HCT116 (cell line): ENCODE measurements around the gene GNL2. TPM values are rescaled to one million over a fixed set of nuclear protein-coding genes. Genes with fewer than 3 reads are reported as not detected.
"Not testable (repeated sequence)": the region's sequence is repeated elsewhere in the genome, so short reads cannot be mapped to it uniquely, and the experiment has no call there.

Experiments
- ATAC-seq: fragments of 200-7000 bp; cut with Tn5 transposase; 2 replicates; pipeline ENCODE4 v1.9.1; 2020; ENCODE audit warnings: mild to moderate bottlenecking, moderate library complexity
- BruUV-seq: library from RNA; stranded (reverse); fragments of 400-500 nt; replicated peaks from 2 replicates; lab custom pipeline; 2021; lab: Mats Ljungman, UMichigan
- CTCF ChIA-PET: fragments of 300-600 bp; sonication (Branson Sonifier 250); formaldehyde crosslinking; loops from one replicate; lab custom pipeline; 2021; ENCODE audit warnings: antibody characterized with exemption; lab: Charles Lee
- POLR2A ChIA-PET: fragments of 300-600, 350-600 bp; sonication (Branson Sonifier 250); formaldehyde crosslinking; loops from one replicate; lab custom pipeline; 2021; ENCODE audit warnings: antibody characterized with exemption; lab: Charles Lee
- RAD21 ChIA-PET, 2 experiments: fragments of 300-600 bp; sonication (Branson Sonifier 250); formaldehyde crosslinking; loops; one replicate each; lab custom pipeline; 2023; ENCODE audit warnings: low total read pairs in 2 of 2; ENCODE audit not compliant: uncharacterized antibody in 2 of 2, unreplicated experiment in 2 of 2, low non-redundant PET in 1 of 2; lab: Charles Lee
- DNase-seq: peaks from one replicate; pipeline ENCODE4 v3.0.0-alpha.2; 2010; ENCODE audit warnings: low read depth, low spot score
- H2AFZ ChIP-seq: fragments of 200-600 bp; shearing (Covaris generic), sonication (generic); 2 replicates; pipeline ENCODE4 v1.6.1; 2017; ENCODE audit warnings: low read depth, mixed run types, mixed read lengths, antibody characterized with exemption, low read length; ENCODE audit not compliant: poor library complexity, severe bottlenecking
- H3K27ac ChIP-seq: 2 replicates; pipeline ENCODE4 v1.5.1; 2012; ENCODE audit warnings: low read depth, low read length
- H3K27me3 ChIP-seq: fragments of 200-600 bp; sonication (generic); 2 replicates; pipeline ENCODE4 v1.6.1; 2016; ENCODE audit warnings: mixed run types, low read length, mixed read lengths; ENCODE audit not compliant: insufficient read depth
- H3K36me3 ChIP-seq, 2 experiments: fragments of 200-500 bp in 1 of 2; fragments of 200-600 bp in 1 of 2; sonication (Bioruptor generic) in 1 of 2; sonication (generic) in 1 of 2; 2 replicates each; pipeline versions ENCODE4 v1.5.1 to v1.6.1; 2014 to 2016; ENCODE audit warnings: low read length in 2 of 2, inconsistent platforms in 1 of 2, mixed read lengths in 1 of 2, mixed run types in 1 of 2; ENCODE audit not compliant: insufficient read depth in 2 of 2, control insufficient read depth in 1 of 2
- H3K4me1 ChIP-seq, 2 experiments: fragments of 200-600 bp in 1 of 2; sonication (generic) in 1 of 2; 2 replicates each; pipeline versions ENCODE4 v1.5.1 to v1.6.1; 2012 to 2017; ENCODE audit warnings: low read length in 2 of 2, inconsistent platforms in 1 of 2, mild to moderate bottlenecking in 1 of 2, mixed read lengths in 1 of 2, mixed run types in 1 of 2, moderate library complexity in 1 of 2; ENCODE audit not compliant: insufficient read depth in 2 of 2, control insufficient read depth in 1 of 2
- H3K4me2 ChIP-seq: fragments of 200-600 bp; sonication (generic); 2 replicates; pipeline ENCODE4 v1.6.1; 2017; ENCODE audit warnings: mixed run types, low read length, mixed read lengths
- H3K4me3 ChIP-seq, 2 experiments: fragments of 200-600 bp in 1 of 2; sonication (generic) in 1 of 2; replicated peaks in 1 of 2; 2 replicates each; pipeline ENCODE4 v1.5.1; 2011 to 2016; ENCODE audit warnings: low read length in 2 of 2, control low read depth in 1 of 2, low read depth in 1 of 2, mild to moderate bottlenecking in 1 of 2, mixed read lengths in 1 of 2, mixed run types in 1 of 2
- H3K79me2 ChIP-seq: fragments of 200-600 bp; sonication (generic); 2 replicates; pipeline ENCODE4 v1.6.1; 2017; ENCODE audit warnings: mild to moderate bottlenecking, mixed run types, low read length, moderate library complexity, mixed read lengths; ENCODE audit not compliant: insufficient read depth
- H3K9ac ChIP-seq: fragments of 200-600 bp; sonication (generic); 2 replicates; pipeline ENCODE4 v1.6.1; 2016; ENCODE audit warnings: low read length, mixed read lengths
- H3K9me2 ChIP-seq: fragments of 200-600 bp; sonication (generic), shearing (Covaris generic); 2 replicates; pipeline ENCODE4 v1.6.1; 2017; ENCODE audit warnings: mixed run types, mild to moderate bottlenecking, moderate library complexity; ENCODE audit not compliant: insufficient read depth
- H3K9me3 ChIP-seq, 2 experiments: fragments of 200-500 bp in 1 of 2; fragments of 200-600 bp in 1 of 2; sonication (Bioruptor generic) in 1 of 2; sonication (generic) in 1 of 2; 2 replicates each; pipeline ENCODE4 v1.6.1; 2014 to 2017; ENCODE audit warnings: low read length in 2 of 2, mixed read lengths in 2 of 2, inconsistent platforms in 1 of 2, low read depth in 1 of 2, mild to moderate bottlenecking in 1 of 2, mixed run types in 1 of 2, moderate library complexity in 1 of 2; ENCODE audit not compliant: control insufficient read depth in 1 of 2, insufficient read depth in 1 of 2
- H4K20me1 ChIP-seq: fragments of 200-600 bp; sonication (generic), shearing (Covaris generic); 2 replicates; pipeline ENCODE4 v1.6.1; 2017; ENCODE audit warnings: mixed run types, mild to moderate bottlenecking, moderate library complexity; ENCODE audit not compliant: insufficient read depth
- CBX3 ChIP-seq: IDR thresholded peaks from 2 replicates; pipeline ENCODE4 v1.6.1; 2012; ENCODE audit warnings: low read depth
- EGR1 ChIP-seq: IDR thresholded peaks from 2 replicates; pipeline ENCODE4 v1.6.1; 2012; ENCODE audit warnings: low read depth
- EZH2 ChIP-seq: fragments of 200-600 bp; sonication (generic); IDR thresholded peaks from 2 replicates; pipeline ENCODE4 v1.6.1; 2017; ENCODE audit warnings: antibody characterized with exemption, mixed run types
- MAX ChIP-seq: IDR thresholded peaks from 2 replicates; pipeline ENCODE4 v1.6.1; 2012
- POLR2A ChIP-seq: IDR thresholded peaks from 2 replicates; pipeline ENCODE4 v1.7.0; 2011; ENCODE audit warnings: borderline replicate concordance; ENCODE audit not compliant: insufficient read depth, insufficient read length; ENCODE audit errors: extremely low read depth
- RAD21 ChIP-seq: IDR thresholded peaks from 2 replicates; pipeline ENCODE4 v1.6.1; 2012; ENCODE audit warnings: low read depth, mild to moderate bottlenecking
- SIN3A ChIP-seq: IDR thresholded peaks from 2 replicates; pipeline ENCODE4 v1.6.1; 2012; ENCODE audit warnings: low read depth
- SP1 ChIP-seq: IDR thresholded peaks from 2 replicates; pipeline ENCODE4 v1.6.1; 2012; ENCODE audit warnings: low read depth
- SRF ChIP-seq: IDR thresholded peaks from 2 replicates; pipeline ENCODE4 v1.6.1; 2012; ENCODE audit warnings: low read depth
- TCF7L2 ChIP-seq: IDR thresholded peaks from 2 replicates; pipeline ENCODE4 v1.7.0; 2011; ENCODE audit warnings: borderline replicate concordance, inconsistent platforms; ENCODE audit not compliant: insufficient read depth, insufficient read length; ENCODE audit errors: extremely low read depth
- ZNF274 ChIP-seq: fragments of 200-500 bp; sonication (Bioruptor generic); IDR thresholded peaks from 2 replicates; pipeline ENCODE4 v1.6.1; 2014; ENCODE audit warnings: mild to moderate bottlenecking, low read depth, low read length, inconsistent platforms
- intact Hi-C: fragments of 100-400 bp; cut with micrococcal nuclease; formaldehyde crosslinking; loops from 2 replicates; pipeline ENCODE4 v1.10.0; 2022
- total RNA-seq: library from RNA; stranded (reverse); gene quantifications from one replicate; pipeline ENCODE4 v1.2.1, GENCODE V29; 2021; ENCODE audit not compliant: unreplicated experiment
- TF ChIP-seq, protein P1 (sequence below): IDR thresholded peaks from 2 replicates; pipeline ENCODE4 v1.6.1; 2012

Gene GNL2
- total RNA-seq, 1 experiment from 2014 or later: 79.2 TPM

DNA sequence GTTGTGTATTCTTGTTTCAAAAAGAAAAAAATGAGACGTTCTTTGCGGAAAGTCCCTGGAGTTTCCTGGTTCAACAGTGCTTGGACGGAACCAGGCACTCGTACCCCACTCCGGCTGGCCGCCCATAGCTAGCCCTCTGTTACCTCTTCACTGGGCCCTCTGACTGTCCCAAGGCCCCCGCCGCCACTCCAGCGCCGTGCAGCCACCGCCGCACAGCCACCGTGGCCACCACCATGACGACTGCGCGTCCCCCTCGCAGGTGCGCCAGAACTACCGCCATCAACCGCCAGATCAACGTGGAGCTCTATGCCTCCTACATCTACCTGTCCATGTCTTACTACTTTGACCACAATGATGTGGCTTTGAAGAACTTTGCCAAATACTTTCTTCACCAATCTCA lies 51.2 kb downstream of the GNL2 start:
- peaks cover 26 to 40% of the 10 kb centered on the region in 2 experiments for H3K36me3 ChIP-seq
- RAD21 ChIA-PET: no interaction called here
- no peaks in the 10 kb centered on the region for H3K9me3 ChIP-seq
- H3K4me3 ChIP-seq: no peak overlapping the region
- intact Hi-C loops: no loop called here
- no peak overlapping the region for H3K9ac ChIP-seq
- no peak for ATAC-seq
- no peaks in the 10 kb centered on the region for H3K4me1 ChIP-seq
- TF ChIP-seq TCF7L2 (no peak), SP1 (no peak), MAX (no peak), EGR1 (no peak), SRF (no peak), POLR2A (no peak)
- TF ChIP-seq, protein P1, sequence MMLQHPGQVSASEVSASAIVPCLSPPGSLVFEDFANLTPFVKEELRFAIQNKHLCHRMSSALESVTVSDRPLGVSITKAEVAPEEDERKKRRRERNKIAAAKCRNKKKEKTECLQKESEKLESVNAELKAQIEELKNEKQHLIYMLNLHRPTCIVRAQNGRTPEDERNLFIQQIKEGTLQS: no peak
- TF ChIP-seq, all 23 proteins: peak for 0
- H3K9me2 ChIP-seq: no peaks in the 10 kb centered on the region
- H2AFZ ChIP-seq: no peak overlapping the region
- peaks cover 30% of the 10 kb centered on the region for H3K79me2 ChIP-seq
- H3K4me2 ChIP-seq: no peak overlapping the region
- no peaks in the 10 kb centered on the region for H3K27me3 ChIP-seq
- POLR2A ChIA-PET: no interaction called here
- DNase-seq: no peak
- H4K20me1 ChIP-seq: no peaks in the 10 kb centered on the region
- BruUV-seq: no TSS peak
- H3K27ac ChIP-seq: no peak overlapping the region
- CTCF ChIA-PET: no interaction called here

DNA sequence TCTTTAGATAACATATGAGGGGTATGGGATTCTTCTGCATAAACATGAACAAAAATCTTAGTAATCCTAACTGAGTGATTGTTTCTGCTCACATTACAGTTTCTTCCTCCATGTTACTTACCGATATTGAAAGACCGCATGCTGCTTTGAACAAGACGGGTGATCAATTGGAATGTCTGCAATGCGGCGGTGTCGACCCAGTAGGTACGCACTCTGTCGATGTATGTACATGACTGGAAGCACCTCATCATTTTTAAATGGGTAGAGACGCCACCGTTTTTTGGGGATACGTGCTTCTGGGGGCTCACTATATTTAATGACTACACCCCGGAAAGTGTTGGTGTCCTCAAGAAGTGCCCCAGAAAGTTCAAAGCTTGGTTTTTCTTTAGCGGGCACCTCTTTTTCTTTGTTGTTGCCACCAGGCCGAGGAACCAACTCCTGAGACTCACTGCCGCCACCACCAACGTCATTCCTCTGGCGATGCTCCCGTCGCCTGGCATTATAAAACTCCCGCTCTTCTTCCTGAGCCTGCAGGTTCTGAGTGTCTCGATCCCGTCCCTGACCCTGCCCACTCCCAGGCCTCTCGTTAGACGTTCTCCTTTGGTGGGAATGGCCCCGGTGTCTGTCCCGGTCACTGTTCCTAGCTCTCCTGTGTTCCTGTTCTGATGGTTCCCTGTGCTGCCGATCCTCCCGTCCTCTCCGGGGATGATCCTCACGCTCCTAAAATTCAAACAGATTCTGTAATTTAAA lies 55.5 kb downstream of the GNL2 start:
- H3K27ac ChIP-seq: no peak overlapping the region
- no peak overlapping the region for H3K9ac ChIP-seq
- ChIA-PET CTCF (no interaction called here), POLR2A (no interaction called here), RAD21 (no interaction called here)
- no peak overlapping the region for H3K4me3 ChIP-seq
- no peak for DNase-seq
- no peak overlapping the region for H3K4me2 ChIP-seq
- BruUV-seq: no TSS peak
- H3K79me2 ChIP-seq: peaks cover 26% of the 10 kb centered on the region
- peaks cover 3 to 11% of the 10 kb centered on the region in 2 experiments; a peak in 3 of 4 replicates for H3K4me1 ChIP-seq
- peaks cover 31 to 33% of the 10 kb centered on the region in 2 experiments; a peak in 3 of 4 replicates for H3K36me3 ChIP-seq
- no peaks in the 10 kb centered on the region for H4K20me1 ChIP-seq
- no peaks in the 10 kb centered on the region for H3K27me3 ChIP-seq
- no peak for ATAC-seq
- H2AFZ ChIP-seq: no peak overlapping the region
- intact Hi-C loops: no loop called here
- no peaks in the 10 kb centered on the region for H3K9me2 ChIP-seq
- no peaks in the 10 kb centered on the region for H3K9me3 ChIP-seq
- TF ChIP-seq ZNF274 (no peak), SIN3A (no peak), EZH2 (no peak), POLR2A (no peak), RAD21 (no peak), CBX3 (no peak)
- TF ChIP-seq, protein P1: no peak

DNA sequence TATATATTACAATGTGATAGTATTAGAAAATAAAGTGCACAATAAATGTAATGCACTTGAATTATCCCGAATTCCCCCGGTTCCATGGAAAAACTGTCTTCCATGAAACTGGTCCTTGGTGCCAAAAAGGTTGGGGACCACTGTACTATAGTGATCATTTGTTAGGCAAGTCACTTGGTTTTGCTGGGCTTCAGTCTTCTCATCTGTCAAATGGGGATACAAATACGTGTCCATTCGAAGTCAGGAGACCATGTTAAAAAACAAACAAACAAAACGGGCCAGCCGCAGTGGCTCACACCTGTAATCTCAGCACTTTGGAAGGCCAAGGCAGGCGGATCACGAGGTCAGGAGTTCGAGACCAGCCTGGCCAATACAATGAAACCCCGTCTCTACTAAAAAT lies 56.6 kb downstream of the GNL2 start:
- H4K20me1 ChIP-seq, H3K4me2 ChIP-seq, DNase-seq, RAD21 ChIA-PET, POLR2A ChIA-PET, CTCF ChIA-PET, BruUV-seq, ATAC-seq, H3K9ac ChIP-seq, H3K9me2 ChIP-seq, H3K9me3 ChIP-seq, intact Hi-C loops, H3K27me3 ChIP-seq, H3K4me3 ChIP-seq, H2AFZ ChIP-seq, H3K27ac ChIP-seq: not testable (repeated sequence)
- Histone ChIP-seq H3K36me3 (peaks cover 24 to 31% of the 10 kb centered on the region in 2 experiments; a peak in 3 of 4 replicates), H3K4me1 (peaks cover 12 to 21% of the 10 kb centered on the region in 2 experiments), H3K79me2 (peaks cover 26% of the 10 kb centered on the region)
